Astrocyte of the spinal cord (primary cell): ENCODE results near the gene PLPPR1.

Source experiments
- DNase-seq: peaks from one replicate; pipeline ENCODE4 v3.0.0; 2011; ENCODE audit warnings: low read depth, low spot score
- H3K4me3 ChIP-seq: 2 replicates; pipeline ENCODE4 v1.5.1; 2011; ENCODE audit warnings: low read depth, mild to moderate bottlenecking, low read length, moderate library complexity
- CTCF ChIP-seq: IDR thresholded peaks from 2 replicates; pipeline ENCODE4 v1.5.1; 2012; ENCODE audit warnings: low read depth, mild to moderate bottlenecking, low read length, inconsistent platforms
- in situ Hi-C: cut with HindIII; loops from 2 replicates; pipeline ENCODE4 v1.10.0; 2017; ENCODE audit warnings: low sequenced_read_pairs

PLPPR1 gene

GRCh38 chr9:101138509-101138908, 110.0 kb downstream of the PLPPR1 start:
- in situ Hi-C loops, result no loop called here
- DNase-seq, result no peak
- TF ChIP-seq CTCF, result no peak
- no peak overlapping the region for H3K4me3 ChIP-seq

GRCh38 chr9:101139082-101139481, 110.6 kb downstream of the PLPPR1 start:
- TF ChIP-seq CTCF, result no peak
- no peak for DNase-seq
- no peak overlapping the region for H3K4me3 ChIP-seq
- in situ Hi-C loops, result no loop called here

GRCh38 chr9:101140764-101141163, 112.2 kb downstream of the PLPPR1 start:
- in situ Hi-C loops, result no loop called here
- no peak for TF ChIP-seq CTCF

GRCh38 chr9:101146508-101146907, 118.0 kb downstream of the PLPPR1 start:
- in situ Hi-C loops, result no loop called here
- H3K4me3 ChIP-seq, result no peak overlapping the region
- no peak for DNase-seq
- TF ChIP-seq CTCF, result no peak

More at GRCh38 chr9:101140764-101141163, 112.2 kb downstream of the PLPPR1 start:
- DNase-seq, result no peak
- no peak overlapping the region for H3K4me3 ChIP-seq

- H3K4me3 ChIP-seq, result no peak overlapping the region
- no peak for TF ChIP-seq CTCF
- in situ Hi-C loops, result no loop called here
- no peak for DNase-seq
These were observed 119.8 kb downstream of the PLPPR1 start for GRCh38 chr9:101148344-101148743.

GRCh38 chr9:101158361-101158760, 129.8 kb downstream of the PLPPR1 start:
- in situ Hi-C loops, result no loop called here
- DNase-seq, result no peak
- H3K4me3 ChIP-seq, result no peak overlapping the region
- no peak for TF ChIP-seq CTCF

GRCh38 chr9:101162231-101162630, 133.7 kb downstream of the PLPPR1 start:
- H3K4me3 ChIP-seq, result no peak overlapping the region
- no peak for DNase-seq
- no peak for TF ChIP-seq CTCF
- in situ Hi-C loops, result no loop called here
